SJCRH30 (cell line): ENCODE data around the gene UBTD2. TPM values are rescaled to one million over a fixed set of nuclear protein-coding genes. Genes with fewer than 3 reads are reported as not detected.

Source experiments
- DNase-seq, 2 experiments: peaks; one replicate each; pipeline ENCODE4 v3.0.0-alpha.2; 2015 to 2020
- H3K27ac ChIP-seq: fragments of 250-450 bp; sonication (Bioruptor Pico); 2 replicates; pipeline ENCODE4 v1.5.1; 2020; ENCODE audit warnings: mild to moderate bottlenecking, moderate library complexity
- H3K27me3 ChIP-seq: fragments of 250-450 bp; sonication (Bioruptor Pico); 2 replicates; pipeline ENCODE4 v1.5.1; 2020; ENCODE audit warnings: mild to moderate bottlenecking, moderate library complexity
- H3K36me3 ChIP-seq: fragments of 250-450 bp; sonication (Bioruptor Pico); 2 replicates; pipeline ENCODE4 v1.5.1; 2020; ENCODE audit warnings: mild to moderate bottlenecking, moderate library complexity
- H3K4me1 ChIP-seq: fragments of 250-450 bp; sonication (Bioruptor Pico); 2 replicates; pipeline ENCODE4 v1.5.1; 2020; ENCODE audit warnings: mild to moderate bottlenecking, moderate library complexity
- H3K4me3 ChIP-seq: fragments of 250-450 bp; sonication (Bioruptor Pico); 2 replicates; pipeline ENCODE4 v1.5.1; 2020; ENCODE audit warnings: mild to moderate bottlenecking, moderate library complexity
- H3K9me3 ChIP-seq: fragments of 250-450 bp; sonication (Bioruptor Pico); replicated peaks from 2 replicates; pipeline ENCODE4 v1.5.1; 2020; ENCODE audit warnings: mild to moderate bottlenecking, moderate library complexity
- total RNA-seq: library from RNA; depleted of rRNA; stranded (reverse); fragments of >200 nt; shearing (Covaris generic); gene quantifications from 2 replicates; pipeline ENCODE4 v1.2.3, GENCODE V29; 2014; rRNA removed

The UBTD2 gene
- total RNA-seq, 1 experiment from 2014 or later: 62.7 TPM

DNA sequence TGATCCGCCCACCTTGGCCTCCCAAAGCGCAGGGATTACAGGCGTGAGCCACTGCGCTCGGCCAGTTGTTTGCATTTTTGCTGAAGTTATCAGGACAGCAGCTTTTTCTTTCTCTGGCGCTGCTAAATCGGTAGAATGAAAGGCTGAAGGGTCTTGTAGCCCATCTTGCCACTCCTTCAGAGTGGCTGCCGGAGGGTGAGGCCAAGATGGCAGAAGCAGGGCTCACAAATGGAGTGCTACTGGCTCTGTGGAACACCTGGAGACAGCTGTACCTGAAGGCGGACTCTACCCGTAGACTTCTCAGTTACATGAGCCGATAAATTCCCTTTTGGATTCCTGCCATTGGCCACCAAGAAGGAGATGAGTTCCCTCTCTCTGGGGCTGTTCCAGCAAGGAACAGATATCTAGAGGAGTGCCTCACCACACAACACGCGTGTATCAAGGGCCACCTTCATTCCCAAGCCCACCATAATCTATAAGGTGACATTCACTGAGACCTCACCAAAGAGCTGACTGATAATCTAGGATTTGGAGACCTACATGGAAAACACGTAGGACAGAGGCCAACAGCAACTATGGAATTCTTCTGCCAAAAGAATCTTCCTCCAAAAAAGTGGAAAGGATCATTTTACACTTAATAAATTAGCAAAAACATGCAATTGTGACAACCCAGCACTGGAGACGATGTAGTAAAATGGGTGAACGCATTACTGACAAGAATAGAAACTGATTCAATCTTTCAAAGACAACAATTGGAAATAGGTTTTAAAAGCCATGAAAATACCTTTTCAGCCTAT, 117.3 kb downstream of the UBTD2 start:
- H3K27ac ChIP-seq: no peak overlapping the region
- H3K36me3 ChIP-seq: no peaks in the 10 kb centered on the region
- H3K4me3 ChIP-seq: no peak overlapping the region
- H3K4me1 ChIP-seq: peaks cover 26% of the 10 kb centered on the region
- DNase-seq: no peak
- no peaks in the 10 kb centered on the region for H3K27me3 ChIP-seq
- H3K9me3 ChIP-seq: no peaks in the 10 kb centered on the region

DNA sequence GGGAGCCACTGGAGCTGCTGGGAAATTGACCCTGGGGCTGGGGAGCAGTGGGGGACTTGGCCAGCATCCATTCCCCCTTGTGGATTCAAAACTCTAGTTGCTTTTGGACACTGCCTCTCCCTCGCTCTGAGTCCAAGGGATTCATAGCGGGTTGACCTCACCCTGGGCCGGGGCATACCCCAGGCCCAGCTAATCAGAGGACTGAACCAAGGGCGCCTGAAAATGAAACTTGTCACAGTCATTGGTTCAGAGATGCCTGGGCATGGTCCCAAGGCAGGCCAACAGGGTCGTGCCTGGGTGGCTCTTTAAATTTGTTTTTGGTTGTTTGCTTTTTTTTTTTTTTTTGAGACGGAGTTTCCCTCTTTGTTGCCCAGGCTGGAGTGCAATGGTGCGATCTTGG, 118.1 kb downstream of the UBTD2 start:
- no peak for DNase-seq
- peak overlapping the region; percentile 58 for H3K27ac ChIP-seq
- no peaks in the 10 kb centered on the region for H3K36me3 ChIP-seq
- no peaks in the 10 kb centered on the region for H3K9me3 ChIP-seq
- H3K4me3 ChIP-seq: no peak overlapping the region
- peaks cover 26% of the 10 kb centered on the region for H3K4me1 ChIP-seq
- no peaks in the 10 kb centered on the region for H3K27me3 ChIP-seq

DNA sequence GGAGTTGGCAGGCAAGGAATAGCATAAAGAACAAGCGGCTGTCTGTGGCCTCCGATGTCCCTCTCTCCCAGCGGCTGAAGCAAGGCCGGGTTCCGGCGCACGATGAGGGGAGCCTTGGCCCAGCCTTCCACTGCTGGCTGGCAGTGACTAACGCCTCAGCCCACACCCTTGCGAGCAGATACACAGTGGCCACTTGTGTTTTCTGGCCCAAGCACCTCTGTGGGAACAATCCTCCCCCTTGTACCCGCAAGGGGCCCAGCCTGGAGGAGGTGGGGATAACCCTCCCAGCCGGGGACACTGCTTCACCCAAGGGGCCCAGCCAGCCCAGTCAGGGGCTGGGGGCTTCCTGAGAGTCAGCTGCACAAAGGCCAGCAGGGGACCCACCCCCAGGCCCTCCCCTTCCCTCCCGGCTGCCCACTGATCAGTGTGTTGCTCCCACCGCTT, 118.8 kb downstream of the UBTD2 start:
- Histone ChIP-seq H3K4me3 (peak overlapping the region; percentile 21), H3K4me1 (peaks cover 26% of the 10 kb centered on the region), H3K9me3 (no peaks in the 10 kb centered on the region), H3K27ac (peak overlapping the region; percentile 58), H3K36me3 (no peaks in the 10 kb centered on the region), H3K27me3 (no peaks in the 10 kb centered on the region)
- peak; percentile 74 to 81 for DNase-seq

DNA sequence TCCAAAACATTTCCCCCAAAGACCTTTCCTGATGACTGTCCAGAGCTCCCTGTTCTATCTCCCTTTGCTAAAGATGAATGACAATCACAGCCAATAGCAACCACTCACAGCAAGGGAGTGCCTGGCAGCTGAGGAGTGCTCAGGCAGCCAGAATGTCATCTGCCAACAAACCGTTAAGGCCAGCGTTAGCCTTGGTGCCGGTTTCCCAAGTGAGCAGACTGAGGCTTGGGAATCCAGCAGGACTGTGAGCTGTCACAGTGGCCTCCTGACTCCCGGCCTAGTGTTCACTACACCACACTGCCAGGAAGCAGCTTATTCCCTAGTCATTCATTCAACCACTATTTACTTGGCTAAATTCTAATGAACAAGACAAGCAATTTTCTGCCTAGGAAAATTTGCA, 120.2 kb downstream of the UBTD2 start:
- Histone ChIP-seq H3K27ac (no peak overlapping the region), H3K27me3 (no peaks in the 10 kb centered on the region), H3K4me1 (peaks cover 23% of the 10 kb centered on the region), H3K36me3 (0 out of 2 replicates have a peak, but pooled peaks cover 2% of the 10 kb centered on the region), H3K4me3 (no peak overlapping the region), H3K9me3 (no peaks in the 10 kb centered on the region)
- no peak for DNase-seq

DNA sequence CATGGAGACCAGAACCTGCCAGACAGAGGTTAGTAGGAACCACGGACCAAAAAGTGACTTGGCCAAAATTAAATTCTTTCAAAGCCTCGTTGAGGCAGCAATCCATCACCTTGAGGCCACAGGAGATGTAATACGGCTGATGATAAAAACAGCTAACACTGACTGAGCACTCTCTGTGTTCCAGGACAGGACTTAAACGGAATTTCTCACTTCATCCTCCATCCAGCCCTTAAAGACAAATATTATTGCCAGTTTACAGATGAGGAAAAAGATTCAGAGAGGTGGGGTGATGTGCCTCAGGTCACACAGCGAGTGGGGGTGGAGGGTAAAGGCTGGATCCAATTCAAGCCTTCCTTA, 120.6 kb downstream of the UBTD2 start:
- H3K9me3 ChIP-seq: no peaks in the 10 kb centered on the region
- no peak overlapping the region for H3K4me3 ChIP-seq
- H3K36me3 ChIP-seq: 0 out of 2 replicates have a peak, but pooled peaks cover 2% of the 10 kb centered on the region
- peaks cover 19% of the 10 kb centered on the region for H3K4me1 ChIP-seq
- no peak for DNase-seq
- H3K27ac ChIP-seq: no peak overlapping the region
- no peaks in the 10 kb centered on the region for H3K27me3 ChIP-seq

GRCh38 chr5:172162323-172162986, 121.1 kb downstream of the UBTD2 start:
- Histone ChIP-seq H3K27ac (no peak overlapping the region), H3K27me3 (no peaks in the 10 kb centered on the region), H3K36me3 (0 out of 2 replicates have a peak, but pooled peaks cover 2% of the 10 kb centered on the region), H3K9me3 (no peaks in the 10 kb centered on the region), H3K4me1 (peaks cover 17% of the 10 kb centered on the region), H3K4me3 (no peak overlapping the region)
- no peak for DNase-seq

DNA sequence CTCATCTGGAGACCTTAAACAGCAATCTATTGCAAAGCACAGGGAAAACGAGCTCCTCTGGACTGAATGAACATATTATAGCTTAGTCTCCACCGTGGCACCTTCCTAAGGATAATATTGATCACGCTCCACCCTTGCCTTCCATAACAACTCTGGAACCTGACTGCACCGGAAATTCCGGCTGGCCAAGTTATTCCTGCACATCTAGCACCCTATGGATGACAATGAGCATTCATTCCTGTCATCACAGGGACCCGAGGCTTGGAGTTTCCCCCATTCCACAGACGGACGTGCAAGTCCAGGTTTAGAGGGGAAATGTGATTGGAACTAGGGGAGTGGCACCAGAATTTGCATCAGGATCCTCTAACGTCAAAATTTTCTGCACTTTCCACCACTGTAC, 123.1 kb downstream of the UBTD2 start:
- Histone ChIP-seq H3K36me3 (peaks cover 7% of the 10 kb centered on the region; the same call in 1 of the 2 replicates), H3K9me3 (no peaks in the 10 kb centered on the region)

More for the DNA sequence above, 123.1 kb downstream of the UBTD2 start:
- Histone ChIP-seq H3K27me3 (no peaks in the 10 kb centered on the region), H3K4me3 (no peak overlapping the region), H3K27ac (no peak overlapping the region), H3K4me1 (peaks cover 17% of the 10 kb centered on the region)
- DNase-seq: no peak

Other genes starting within 250 kb of the UBTD2 start
- 14.5 and 15.7 TPM in 2 replicates for gene STK10, start 95.5 kb downstream of the UBTD2 start, total RNA-seq
- gene EFCAB9, start 89.6 kb downstream of the UBTD2 start, total RNA-seq: not detected in 2 replicates
- gene SH3PXD2B, start 170.8 kb upstream of the UBTD2 start, total RNA-seq: 16.4 and 16.9 TPM in 2 replicates